NCI-H2107 treated with DMSO at 0.1 percent for 48 hours (cell line): ENCODE data around the gene DPH3.
A peak's percentile ranks its signal among the peaks of the same experiment; 100 is the strongest.

Source experiments
- DNase-seq: peaks from one replicate; lab custom pipeline; 2025; ENCODE audit not compliant: unreplicated experiment; lab: John Stamatoyannopoulos, UW

The DPH3 gene

GRCh38 chr3:16257309-16257708 is 7.4 kb downstream of the DPH3 start:
- DNase-seq = no peak

- DNase-seq = peak; percentile 52
Measured at GRCh38 chr3:16255726-16256125, 9.0 kb downstream of the DPH3 start.

GRCh38 chr3:16255326-16255725 is 9.4 kb downstream of the DPH3 start:
- no peak for DNase-seq

- peak; percentile 18 for DNase-seq
Measured at GRCh38 chr3:16254916-16255315, 9.8 kb downstream of the DPH3 start.

- no peak for DNase-seq
Measured at GRCh38 chr3:16253601-16254000, 11.1 kb downstream of the DPH3 start.

GRCh38 chr3:16252988-16253387 is 11.8 kb downstream of the DPH3 start:
- DNase-seq = no peak

GRCh38 chr3:16252243-16252978 is 12.3 kb downstream of the DPH3 start:
- no peak for DNase-seq

- no peak for DNase-seq
Measured at GRCh38 chr3:16251316-16252085, 13.2 kb downstream of the DPH3 start.

GRCh38 chr3:16249886-16250285 is 14.9 kb downstream of the DPH3 start:
- DNase-seq = no peak

GRCh38 chr3:16249336-16249735 is 15.4 kb downstream of the DPH3 start:
- no peak for DNase-seq

GRCh38 chr3:16248556-16248955 is 16.2 kb downstream of the DPH3 start:
- no peak for DNase-seq

- peak; percentile 52 for DNase-seq
Measured at GRCh38 chr3:16247282-16248061, 17.3 kb downstream of the DPH3 start.

GRCh38 chr3:16245609-16246008 is 19.1 kb downstream of the DPH3 start:
- DNase-seq = no peak

GRCh38 chr3:16243706-16244490 is 20.8 kb downstream of the DPH3 start:
- no peak for DNase-seq

GRCh38 chr3:16242177-16242576 is 22.6 kb downstream of the DPH3 start:
- no peak for DNase-seq

GRCh38 chr3:16241225-16241624 is 23.5 kb downstream of the DPH3 start:
- no peak for DNase-seq

- DNase-seq = no peak
Measured at GRCh38 chr3:16240229-16241023, 24.3 kb downstream of the DPH3 start.

GRCh38 chr3:16239780-16240179 is 25.0 kb downstream of the DPH3 start:
- no peak for DNase-seq

GRCh38 chr3:16239086-16239770 is 25.5 kb downstream of the DPH3 start:
- DNase-seq = no peak
